Peyer's patch (tissue), 4 donors: ENCODE data around the gene NWD2. TPM values are rescaled to one million over a fixed set of nuclear protein-coding genes. Genes with fewer than 3 reads are reported as not detected.
"Not testable (repeated sequence)": the region's sequence is repeated elsewhere in the genome, so short reads cannot be mapped to it uniquely, and the experiment has no call there.

Experiments used
- DNase-seq, 3 donors: peaks; one replicate each; pipeline ENCODE4 v3.0.0-alpha.2; 2017 to 2019
- H3K27ac ChIP-seq, 4 donors: fragments of 200-600 bp; sonication (generic); one replicate each; pipeline ENCODE4 v1.5.1; 2016 to 2019
- H3K27me3 ChIP-seq, 2 donors: fragments of 200-600 bp; sonication (generic); one replicate each; pipeline ENCODE4 v1.5.1; 2019
- H3K36me3 ChIP-seq, 3 donors: fragments of 200-600 bp; sonication (generic); one replicate each; pipeline ENCODE4 v1.5.1; 2016 to 2019
- H3K4me1 ChIP-seq, 4 donors: fragments of 200-600 bp; sonication (generic); one replicate each; pipeline ENCODE4 v1.5.1; 2016 to 2019
- H3K4me3 ChIP-seq, 4 donors: fragments of 200-600 bp; sonication (generic); 1 replicate in 3 of 4; 2 replicates in 1 of 4; pipeline ENCODE4 v1.5.1; 2016 to 2019; ENCODE audit warnings: mild to moderate bottlenecking in 1 of 4
- H3K9me3 ChIP-seq, 4 donors: fragments of 200-600 bp; sonication (generic); one replicate each; pipeline ENCODE4 v1.5.1; 2016 to 2019; ENCODE audit warnings: mild to moderate bottlenecking in 1 of 4
- CTCF ChIP-seq, 6 experiments: fragments of 450-650 bp in 4 of 6; fragments of 200-600 bp in 2 of 6; sonication (generic) in 1 of 6; IDR thresholded peaks; one replicate each; pipeline ENCODE4 v1.5.1; 2017 to 2019; ENCODE audit warnings: antibody characterized with exemption in 6 of 6, mild to moderate bottlenecking in 3 of 6, moderate library complexity in 1 of 6
- POLR2A ChIP-seq, 2 donors: fragments of 450-650 bp; IDR thresholded peaks; one replicate each; pipeline ENCODE4 v1.5.1; 2017; ENCODE audit warnings: antibody characterized with exemption in 2 of 2, mild to moderate bottlenecking in 2 of 2, moderate library complexity in 2 of 2
- total RNA-seq, 4 donors: library from RNA; depleted of rRNA; stranded (reverse); fragments of >200 nt; gene quantifications; one replicate each; pipeline ENCODE4 v1.1.0, GENCODE V29; 2016

Gene NWD2
- total RNA-seq, 4 donors from 2014 or later: not detected

- Histone ChIP-seq H3K27ac (no peak overlapping the region), H3K4me1 (peaks cover 0 to 3% (median 0%) of the 10 kb centered on the region in 4 donors), H3K9me3 (no peaks in the 10 kb centered on the region), H3K4me3 (no peak overlapping the region), H3K36me3 (no peaks in the 10 kb centered on the region), H3K27me3 (no peaks in the 10 kb centered on the region)
- DNase-seq: no peak
- no peak for TF ChIP-seq CTCF (IDR thresholded peaks at IDR 0.05)
- TF ChIP-seq POLR2A (IDR thresholded peaks at IDR 0.05): no peak
Observed at GRCh38 chr4:37393889-37394288, 149.3 kb downstream of the NWD2 start.

GRCh38 chr4:37397505-37397904 is 153.0 kb downstream of the NWD2 start:
- H3K9me3 ChIP-seq: no peaks in the 10 kb centered on the region
- H3K4me3 ChIP-seq: no peak overlapping the region
- H3K27me3 ChIP-seq: no peaks in the 10 kb centered on the region
- H3K36me3 ChIP-seq: no peaks in the 10 kb centered on the region
- H3K27ac ChIP-seq: no peak overlapping the region
- no peak for DNase-seq
- no peaks in the 10 kb centered on the region for H3K4me1 ChIP-seq
- no peak for TF ChIP-seq POLR2A (IDR thresholded peaks at IDR 0.05)
- TF ChIP-seq CTCF (IDR thresholded peaks at IDR 0.05): no peak

- H3K4me1 ChIP-seq: no peaks in the 10 kb centered on the region
- no peaks in the 10 kb centered on the region for H3K9me3 ChIP-seq
- TF ChIP-seq POLR2A (IDR thresholded peaks at IDR 0.05): no peak
- TF ChIP-seq CTCF (IDR thresholded peaks at IDR 0.05): no peak
- H3K4me3 ChIP-seq: no peak overlapping the region
- no peaks in the 10 kb centered on the region for H3K36me3 ChIP-seq
- DNase-seq: no peak
- H3K27ac ChIP-seq: no peak overlapping the region
- H3K27me3 ChIP-seq: no peaks in the 10 kb centered on the region
Observed at GRCh38 chr4:37400241-37400881, 155.8 kb downstream of the NWD2 start.

- not testable (repeated sequence) for H3K27me3 ChIP-seq, H3K4me3 ChIP-seq, H3K9me3 ChIP-seq, H3K36me3 ChIP-seq, H3K27ac ChIP-seq, H3K4me1 ChIP-seq
- peak in 2 of 3 donors; percentile 74 to 83 for DNase-seq
Observed at GRCh38 chr4:37407938-37408826, 163.6 kb downstream of the NWD2 start.

- not testable (repeated sequence) for H3K27me3 ChIP-seq, H3K27ac ChIP-seq, H3K4me1 ChIP-seq, H3K4me3 ChIP-seq, DNase-seq, H3K9me3 ChIP-seq, H3K36me3 ChIP-seq
Observed at GRCh38 chr4:37413612-37414011, 169.1 kb downstream of the NWD2 start.

GRCh38 chr4:37415845-37416369 is 171.4 kb downstream of the NWD2 start:
- Histone ChIP-seq H3K27ac (no peak overlapping the region), H3K9me3 (no peaks in the 10 kb centered on the region), H3K36me3 (no peaks in the 10 kb centered on the region), H3K4me3 (no peak overlapping the region), H3K27me3 (no peaks in the 10 kb centered on the region), H3K4me1 (no peaks in the 10 kb centered on the region)
- no peak for DNase-seq
- no peak for TF ChIP-seq POLR2A (IDR thresholded peaks at IDR 0.05)
- TF ChIP-seq CTCF (IDR thresholded peaks at IDR 0.05): no peak
